DMS153 treated with DMSO at 0.1 percent for 48 hours (cell line): ENCODE results near the gene ALDH16A1.
A peak's percentile ranks its signal among the peaks of the same experiment; 100 is the strongest.
"Not testable (repeated sequence)": the region's sequence is repeated elsewhere in the genome, so short reads cannot be mapped to it uniquely, and the experiment has no call there.

Experiments
- DNase-seq: peaks from one replicate; lab custom pipeline; 2025; ENCODE audit not compliant: unreplicated experiment; lab: John Stamatoyannopoulos, UW

Gene ALDH16A1

DNA sequence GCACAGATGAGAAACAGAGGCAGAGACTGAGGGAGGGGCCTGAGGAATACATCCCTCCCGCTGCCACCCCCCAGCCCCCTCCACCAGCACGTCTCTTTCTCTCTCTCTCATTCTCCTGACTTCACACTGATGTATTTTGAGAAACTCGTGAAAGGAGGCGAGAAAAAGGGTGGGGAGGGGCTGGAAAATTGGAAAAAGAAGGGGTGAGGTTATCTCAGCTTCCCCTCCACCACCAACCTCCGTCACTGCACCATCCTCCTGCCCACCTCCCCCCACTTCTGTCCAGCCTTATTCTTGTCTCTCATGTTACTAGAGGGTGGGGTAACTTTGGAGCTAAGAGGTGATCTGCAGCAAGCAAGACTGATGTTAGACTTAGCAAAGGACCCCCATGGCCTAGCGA, 13.2 kb upstream of the ALDH16A1 start:
- DNase-seq = no peak

GRCh38 chr19:49440439-49441209, 12.4 kb upstream of the ALDH16A1 start:
- no peak for DNase-seq

DNA sequence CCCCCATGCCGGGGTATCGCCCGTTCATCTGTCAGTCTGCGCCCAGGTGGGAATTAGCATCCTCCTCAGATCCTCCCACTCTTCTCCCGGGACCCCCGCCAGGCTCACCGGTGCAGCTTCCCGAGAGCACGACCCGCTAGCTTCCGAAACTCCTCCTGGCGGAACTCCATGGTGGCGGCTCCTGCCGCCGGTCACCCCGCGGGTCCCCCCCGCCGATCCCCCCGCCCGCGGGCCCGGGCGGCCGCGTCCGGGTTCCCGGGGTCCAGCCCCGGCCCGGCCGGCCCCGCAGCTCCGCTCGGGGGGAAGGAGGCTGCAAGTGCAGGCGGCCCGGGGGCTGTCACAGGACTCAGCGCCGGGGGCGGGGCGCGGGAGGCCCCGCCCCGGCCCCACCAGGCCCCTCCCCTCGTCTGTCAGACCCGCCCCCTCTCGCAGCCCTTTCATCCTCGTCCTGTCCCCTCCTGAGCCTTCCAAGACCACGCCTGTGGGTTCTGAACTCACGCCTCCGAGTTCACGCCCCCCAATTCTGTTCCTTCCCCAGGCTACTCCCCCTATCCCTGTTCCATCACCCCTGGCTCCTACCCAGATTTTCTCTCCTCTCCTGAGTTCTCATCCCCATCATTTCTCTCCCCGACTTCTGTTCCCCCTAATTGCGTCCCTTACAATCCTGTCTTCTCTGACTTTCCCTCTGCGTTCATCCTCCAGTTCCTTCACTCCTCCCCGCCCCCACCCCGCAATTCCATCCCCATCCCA, 11.6 kb upstream of the ALDH16A1 start, which contains the start of gene SLC17A7:
SLC17A7 (minus strand) TSS at position 318 of the 750 bp plus-strand sequence; CDS start at position 170, 148 bp downstream.
- DNase-seq = no peak

DNA sequence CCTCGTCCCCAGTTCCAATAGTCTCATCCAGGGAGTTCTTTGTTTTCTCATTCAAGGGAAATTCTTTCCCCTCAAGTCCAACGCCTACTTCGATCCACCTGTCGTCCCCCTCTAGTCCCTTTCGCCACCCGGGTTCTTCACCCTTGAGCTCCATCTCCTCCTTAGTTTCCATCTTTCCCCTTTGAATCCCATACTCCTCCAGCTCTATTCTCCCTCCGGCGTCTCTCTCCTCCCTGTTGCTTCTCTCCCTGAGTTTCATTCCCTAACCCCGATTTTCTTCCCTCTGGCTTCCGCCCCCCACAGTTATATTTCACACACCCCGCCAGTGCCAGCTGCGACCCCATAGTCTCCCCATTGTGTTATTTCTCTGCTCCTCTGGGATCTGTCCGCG, 11.1 kb upstream of the ALDH16A1 start:
- no peak for DNase-seq

DNA sequence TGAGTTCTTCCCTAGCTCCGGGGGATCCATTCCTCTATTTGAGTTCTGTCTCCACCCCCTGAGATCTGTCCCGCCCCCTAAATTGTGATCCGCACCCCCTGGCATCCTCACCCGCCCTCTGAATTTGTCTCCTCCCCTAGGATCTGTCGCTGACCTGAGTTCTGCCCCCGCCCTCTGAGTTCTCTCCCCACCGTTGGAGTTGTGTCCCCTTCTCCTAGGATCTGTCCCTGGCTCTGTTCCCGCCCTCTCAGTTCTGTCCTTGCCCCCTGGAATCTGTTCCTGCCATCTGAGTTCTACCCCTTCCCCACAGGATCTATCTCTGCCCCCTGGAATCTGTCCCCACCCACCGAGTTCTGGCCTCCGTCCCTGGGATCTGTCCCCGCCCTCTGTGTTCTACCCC, 10.7 kb upstream of the ALDH16A1 start:
- DNase-seq = no peak

DNA sequence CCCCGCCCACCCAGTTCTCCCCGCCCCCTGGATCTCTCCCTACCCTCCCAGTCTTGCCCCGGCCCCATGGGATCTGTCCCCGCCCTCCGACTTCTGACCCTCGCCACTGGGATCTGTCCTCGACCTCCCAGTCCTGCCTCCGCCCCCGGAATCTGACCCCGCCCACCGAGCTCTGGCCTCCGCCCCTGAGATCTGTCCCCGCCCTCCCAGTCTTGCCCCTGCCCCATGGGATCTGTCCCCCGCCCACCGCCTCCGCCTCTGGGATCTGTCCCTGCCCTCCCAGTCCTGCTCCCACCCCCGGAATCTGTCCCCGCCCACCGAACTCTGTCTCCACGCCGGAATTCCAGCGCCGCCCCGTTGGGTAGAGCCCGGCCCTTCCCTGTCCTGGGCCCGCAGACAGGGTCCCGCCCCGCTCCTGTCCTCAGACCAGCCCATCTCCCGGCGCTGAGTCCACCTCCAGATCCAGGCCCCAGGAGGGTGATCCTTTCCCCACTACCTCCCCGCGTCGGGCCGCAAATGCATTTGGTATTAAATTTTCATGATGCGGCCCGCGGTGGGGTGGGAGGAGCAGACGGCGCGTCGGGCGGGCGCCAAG, 10.2 kb upstream of the ALDH16A1 start:
- DNase-seq = peak; percentile 55

GRCh38 chr19:49443366-49444099, 9.5 kb upstream of the ALDH16A1 start:
- DNase-seq = peak; percentile 93

DNA sequence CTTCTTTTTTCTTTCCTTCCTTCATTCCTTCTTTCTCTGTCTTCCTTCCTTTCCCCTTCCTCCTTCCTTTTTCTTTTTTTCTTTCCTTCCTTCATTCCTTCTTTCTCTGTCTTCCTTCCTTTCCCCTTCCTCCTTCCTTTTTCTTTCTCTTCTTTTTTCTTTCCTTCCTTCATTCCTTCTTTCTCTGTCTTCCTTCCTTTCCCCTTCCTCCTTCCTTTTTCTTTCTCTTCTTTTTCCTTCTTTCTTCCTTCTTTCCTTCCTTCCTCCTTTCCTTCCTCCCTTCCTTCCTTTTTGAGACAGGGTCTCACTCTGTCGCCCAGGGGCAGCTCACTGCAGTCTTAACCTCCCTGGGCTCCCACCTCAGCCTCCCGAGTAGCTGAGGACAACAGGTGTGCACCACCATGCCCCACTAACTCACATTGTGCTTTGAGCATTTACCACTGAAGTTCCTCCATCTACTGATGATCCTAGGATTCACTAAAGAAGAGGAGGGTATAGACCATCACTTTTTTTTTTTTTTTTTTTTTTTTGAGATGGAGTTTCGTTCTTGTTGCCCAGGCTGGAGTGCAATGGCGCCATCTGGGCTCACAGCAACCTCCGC, 8.8 kb upstream of the ALDH16A1 start:
- DNase-seq = not testable (repeated sequence)

DNA sequence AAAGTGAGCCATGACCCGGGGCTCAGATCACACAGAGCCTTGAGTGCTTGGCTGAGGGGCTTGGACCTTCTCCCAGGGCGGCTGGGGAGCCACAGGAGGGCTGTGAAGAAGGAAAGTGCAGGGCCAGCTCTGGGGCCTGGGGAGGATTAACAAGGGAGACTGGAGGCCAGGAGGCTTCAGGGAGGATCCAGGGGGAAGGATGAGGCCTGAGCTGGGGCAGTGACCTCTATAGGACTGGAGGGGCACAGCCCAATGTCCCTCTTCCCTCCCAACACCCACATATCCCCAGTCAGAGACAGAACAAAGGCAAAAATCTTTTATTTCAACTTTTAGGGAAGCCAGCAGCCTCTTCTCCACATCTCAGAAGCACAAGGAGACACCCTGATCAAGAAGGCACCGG, 7.0 kb upstream of the ALDH16A1 start:
- no peak for DNase-seq

GRCh38 chr19:49447485-49448431, 5.3 kb upstream of the ALDH16A1 start:
- no peak for DNase-seq

- no peak for DNase-seq
These were observed 4.6 kb upstream of the ALDH16A1 start for GRCh38 chr19:49448432-49448786.

- no peak for DNase-seq
These were observed 2.6 kb upstream of the ALDH16A1 start for GRCh38 chr19:49450405-49450804.

DNA sequence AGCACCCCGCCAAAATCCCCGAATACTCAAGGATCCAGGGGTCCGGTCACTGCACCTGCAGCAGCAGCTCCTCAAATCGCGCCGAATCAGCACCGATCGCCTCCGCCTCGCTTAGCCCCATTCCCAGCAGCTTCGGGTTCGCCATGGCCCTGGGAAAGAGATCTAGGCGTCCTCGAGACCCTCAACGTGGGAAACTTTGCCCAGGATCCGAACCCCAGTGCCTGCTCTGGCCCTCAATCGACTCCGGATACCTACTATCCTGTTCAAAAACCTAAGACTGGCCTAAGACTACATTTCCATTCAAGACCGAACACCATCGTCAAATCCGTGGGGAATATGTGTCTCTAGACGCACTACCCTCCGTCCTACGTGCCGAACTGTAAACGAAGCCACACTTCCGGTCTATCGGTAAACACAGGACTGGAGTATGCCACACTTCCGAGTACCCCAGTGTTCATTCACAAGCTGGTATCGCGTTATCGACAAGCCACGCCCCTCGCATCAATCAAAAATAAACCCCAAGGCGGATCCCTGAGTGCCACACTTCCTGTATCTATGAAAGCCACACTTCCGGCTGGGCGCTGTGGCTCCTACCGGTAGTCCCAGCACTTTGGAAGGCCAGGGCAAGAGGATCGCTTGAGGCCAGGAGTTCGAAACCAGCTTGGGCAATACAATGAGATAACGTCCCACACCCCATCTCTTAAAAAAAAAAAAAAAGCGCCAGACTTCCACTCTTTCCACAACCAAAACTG, 1.4 kb upstream of the ALDH16A1 start, which contains the start of gene PIH1D1:
PIH1D1 (minus strand) TSS at position 385 of the 752 bp plus-strand sequence; CDS start at position 145, 240 bp downstream.
- DNase-seq = peak; percentile 98

- DNase-seq = no peak
These were observed 774 bp downstream of the ALDH16A1 start for GRCh38 chr19:49453757-49454240.

DNA sequence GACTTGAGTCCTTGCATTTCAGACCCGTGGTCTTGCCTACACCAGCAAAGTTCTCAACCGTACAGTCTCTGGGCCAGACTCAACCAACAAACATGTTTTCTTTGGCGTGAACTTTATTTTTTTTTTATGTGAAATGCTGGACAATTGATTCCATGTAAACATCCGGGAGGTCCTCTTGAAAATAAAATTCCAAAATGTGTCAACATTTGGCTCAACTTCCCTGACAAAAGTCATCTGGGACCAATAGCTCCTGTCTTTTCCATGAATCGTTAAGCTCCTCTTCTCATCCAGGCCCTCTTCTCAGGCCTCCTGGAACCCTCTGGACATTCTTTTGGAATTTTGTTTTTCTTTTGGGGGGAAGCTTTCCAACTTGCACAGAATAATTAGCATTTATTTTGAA, 2.7 kb downstream of the ALDH16A1 start:
- no peak for DNase-seq

GRCh38 chr19:49456326-49456725, 3.3 kb downstream of the ALDH16A1 start:
- no peak for DNase-seq

GRCh38 chr19:49458567-49458903, 5.5 kb downstream of the ALDH16A1 start:
- DNase-seq = no peak

DNA sequence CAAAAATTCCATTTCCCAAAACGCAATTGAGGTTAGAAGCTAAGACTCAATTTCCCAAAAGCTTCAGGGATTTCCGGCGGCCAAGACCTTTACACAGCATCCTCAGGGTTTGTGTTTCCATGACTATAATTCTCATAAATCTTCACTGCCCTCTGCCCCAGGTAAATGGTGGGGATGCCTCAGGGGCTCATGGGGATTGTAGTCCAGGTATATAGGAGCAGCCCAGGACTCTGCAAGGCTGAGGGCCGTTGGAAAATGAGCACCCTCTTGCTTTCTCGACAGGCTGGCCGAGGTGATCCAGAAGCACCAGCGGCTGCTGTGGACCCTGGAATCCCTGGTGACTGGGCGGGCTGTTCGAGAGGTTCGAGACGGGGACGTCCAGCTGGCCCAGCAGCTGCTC, 6.4 kb downstream of the ALDH16A1 start:
- DNase-seq = no peak

DNA sequence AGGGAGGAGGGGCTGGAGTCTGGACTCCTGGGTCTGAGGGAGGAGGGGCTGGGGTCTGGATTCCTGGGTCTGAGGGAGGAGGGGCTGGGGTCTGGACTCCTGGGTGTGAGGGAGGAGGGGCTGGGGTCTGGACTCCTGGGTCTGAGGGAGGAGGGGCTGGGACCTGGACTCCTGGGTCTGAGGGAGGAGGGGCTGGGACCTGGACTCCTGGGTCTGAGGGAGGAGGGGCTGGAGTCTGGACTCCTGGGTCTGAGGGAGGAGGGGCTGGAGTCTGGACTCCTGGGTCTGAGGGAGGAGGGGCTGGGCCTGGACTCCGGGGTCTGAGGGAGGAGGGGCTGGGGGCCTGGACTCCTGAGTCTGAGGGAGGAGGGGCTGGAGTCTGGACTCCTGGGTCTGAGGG, 8.1 kb downstream of the ALDH16A1 start:
- not testable (repeated sequence) for DNase-seq
